ENCODE data around the gene SSMEM1.

SSMEM1 gene

GRCh38 chr7:130256704-130257103 lies 49.0 kb downstream of the SSMEM1 start:
- DNase-seq = no peak

DNA sequence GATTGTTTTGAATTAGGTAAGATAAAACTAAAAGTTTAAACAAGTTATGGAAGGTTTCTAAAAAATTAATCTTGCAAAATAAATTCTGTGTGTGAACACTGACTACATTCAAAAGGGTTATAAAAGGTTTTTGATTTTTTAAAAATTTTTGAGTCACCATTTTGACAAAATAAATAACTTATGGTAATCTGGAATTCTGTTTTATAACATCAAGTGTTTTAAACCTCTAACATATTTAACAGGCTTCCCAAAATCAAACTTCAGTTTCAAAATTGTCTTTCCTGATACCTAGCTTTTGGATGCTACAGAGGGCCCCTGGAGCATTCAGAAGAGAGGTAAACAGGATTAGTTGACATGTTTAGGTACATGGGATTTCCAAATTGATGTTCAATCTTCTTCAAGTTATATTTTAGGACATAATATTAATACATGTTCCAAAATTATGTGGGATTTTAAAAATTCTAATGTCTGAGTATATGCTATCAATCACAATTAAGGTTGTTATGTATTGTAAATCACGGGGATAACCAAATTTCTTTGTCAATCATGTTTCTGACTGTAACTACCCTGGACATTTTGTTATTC lies 50.9 kb downstream of the SSMEM1 start:
- DNase-seq = no peak

DNA sequence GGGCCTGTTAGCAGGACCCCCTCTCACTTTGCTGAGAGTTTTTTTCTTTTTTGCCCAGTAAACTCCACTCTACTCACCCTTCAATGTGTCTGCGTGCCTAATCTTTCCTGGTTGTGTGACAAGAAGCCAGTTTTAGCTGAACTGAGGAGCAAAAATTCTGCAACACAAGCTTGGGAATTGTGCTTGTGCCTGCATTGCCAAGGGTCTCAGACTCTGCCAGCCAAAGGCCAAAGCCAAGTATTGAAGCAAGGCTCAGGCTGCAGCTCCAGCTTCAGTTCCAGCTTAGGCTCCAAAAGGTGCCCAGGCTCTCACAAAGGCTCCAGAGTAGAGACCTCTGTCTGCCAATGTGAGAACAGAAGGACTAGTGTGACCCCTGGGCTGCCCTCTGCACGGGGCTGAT lies 54.8 kb downstream of the SSMEM1 start:
- no peak for DNase-seq

- DNase-seq = no peak
These were observed 55.5 kb downstream of the SSMEM1 start for GRCh38 chr7:130263130-130263529.
